HL-60/S4 treated with phorbol 12-myristate 13-acetate at 8.2 ng/mL for 4 days and 3 days (cell line): ENCODE results near the gene C8B.

Source experiments
- in situ Hi-C: fragments of 300-500 bp; cut with MboI; formaldehyde crosslinking; loops from 2 replicates; pipeline ENCODE4 v1.15.0; 2022; ENCODE audit warnings: low sequenced_read_pairs

C8B gene

DNA sequence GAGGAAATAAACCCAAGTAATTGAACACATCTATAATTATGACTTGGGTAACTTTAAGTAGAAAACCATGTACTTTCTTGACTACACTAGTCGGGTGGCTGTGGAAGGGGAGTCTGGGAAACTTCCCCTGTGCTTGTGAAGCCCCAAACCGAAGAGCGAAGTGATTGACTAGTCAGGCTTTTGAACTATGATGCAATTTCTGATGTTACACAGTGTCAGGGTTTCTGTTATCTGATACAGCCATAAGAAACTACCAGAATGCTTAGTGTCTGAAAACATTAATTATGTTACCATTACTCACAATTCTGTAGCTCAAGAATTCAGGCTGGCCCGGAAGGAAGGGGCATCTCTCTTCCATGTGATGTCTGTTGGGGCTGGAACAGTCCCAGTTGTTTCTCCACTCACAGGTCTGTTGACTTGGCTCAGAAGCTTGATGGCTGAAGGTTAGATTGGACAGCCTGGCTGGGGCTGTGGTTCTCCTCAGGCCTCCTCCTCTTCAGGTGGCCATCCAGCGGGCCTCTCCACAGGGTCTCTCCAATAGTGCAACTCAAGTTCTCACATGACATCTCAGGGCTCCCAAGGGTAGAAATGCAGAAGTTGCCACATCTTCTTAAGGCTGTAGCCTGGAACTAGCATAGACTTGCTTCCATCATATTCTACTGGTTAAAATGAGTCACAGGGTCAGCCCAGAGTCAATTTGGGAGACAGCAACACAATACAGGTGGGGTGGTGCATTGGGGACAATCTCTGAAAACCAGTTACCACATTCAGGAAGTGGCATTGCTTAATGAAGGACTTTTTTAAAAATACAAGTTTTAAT is 8.3 kb upstream of the C8B start:
- in situ Hi-C loops: no loop called here

DNA sequence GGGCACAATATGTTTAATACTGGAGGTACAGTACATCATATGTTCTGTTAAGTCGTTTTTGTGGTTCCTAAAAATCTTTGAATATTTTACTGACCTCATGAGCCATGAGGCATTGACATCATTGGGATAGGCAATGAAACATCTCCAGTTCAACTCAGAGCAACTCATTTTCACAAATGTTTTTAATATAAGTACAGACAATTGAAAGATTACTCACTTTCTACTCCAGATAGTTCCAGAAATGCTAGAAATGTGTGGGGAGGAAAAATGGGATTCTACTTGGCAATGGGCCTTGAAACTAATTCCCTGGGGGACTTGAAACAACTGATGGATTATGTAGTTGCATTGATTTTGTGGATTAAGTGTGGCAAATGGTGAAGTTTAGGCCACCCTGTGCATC is 7.2 kb upstream of the C8B start:
- in situ Hi-C loops: no loop called here

DNA sequence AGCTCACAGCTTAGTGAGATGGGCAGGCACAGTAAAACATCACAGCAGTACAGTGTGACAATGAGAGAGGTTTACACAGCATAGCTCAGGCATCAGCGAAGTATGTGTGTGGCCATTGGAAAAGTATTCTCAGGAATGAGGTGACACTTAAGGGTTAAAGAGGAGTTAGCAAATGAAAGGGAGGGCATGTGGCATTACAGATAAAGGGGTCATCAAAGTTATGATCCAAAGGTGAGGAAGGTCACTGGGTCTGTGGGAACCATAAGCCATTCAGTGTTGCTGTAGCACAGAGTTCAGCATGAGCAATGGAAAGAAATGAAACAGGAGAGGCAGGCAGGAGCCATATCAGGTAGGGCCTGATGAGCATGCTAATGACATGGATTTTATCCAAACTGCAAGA is 4.5 kb upstream of the C8B start:
- in situ Hi-C loops: no loop called here

DNA sequence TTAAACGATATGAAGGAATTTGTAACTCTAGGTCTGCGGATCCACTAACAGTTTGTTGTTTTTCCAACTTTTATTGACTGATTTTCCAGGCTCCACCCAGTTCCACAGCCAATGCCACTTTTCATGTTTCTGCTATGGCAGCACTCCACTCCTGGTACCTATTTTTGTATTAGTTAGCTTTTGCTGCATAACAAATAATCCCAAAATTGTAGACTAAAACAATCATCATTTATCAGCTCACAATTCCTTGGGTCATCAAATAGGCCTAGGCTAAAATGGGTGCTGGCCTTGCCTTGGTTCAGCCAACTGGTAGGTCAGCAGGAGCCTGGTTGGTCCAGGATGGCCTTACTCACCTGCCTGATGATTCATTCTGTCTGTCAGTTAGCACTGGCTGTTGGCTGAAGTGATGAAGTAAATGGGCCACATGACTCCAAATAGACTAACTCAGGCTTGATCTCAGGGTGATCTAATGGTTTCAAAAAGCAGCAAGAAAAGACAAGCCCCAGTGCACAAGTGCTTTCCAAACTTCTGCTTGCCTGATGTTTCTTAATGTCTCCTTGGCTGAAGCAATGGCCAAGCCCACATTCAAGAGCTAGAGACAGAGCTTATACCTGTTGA is 3.2 kb upstream of the C8B start:
- in situ Hi-C loops: no loop called here

DNA sequence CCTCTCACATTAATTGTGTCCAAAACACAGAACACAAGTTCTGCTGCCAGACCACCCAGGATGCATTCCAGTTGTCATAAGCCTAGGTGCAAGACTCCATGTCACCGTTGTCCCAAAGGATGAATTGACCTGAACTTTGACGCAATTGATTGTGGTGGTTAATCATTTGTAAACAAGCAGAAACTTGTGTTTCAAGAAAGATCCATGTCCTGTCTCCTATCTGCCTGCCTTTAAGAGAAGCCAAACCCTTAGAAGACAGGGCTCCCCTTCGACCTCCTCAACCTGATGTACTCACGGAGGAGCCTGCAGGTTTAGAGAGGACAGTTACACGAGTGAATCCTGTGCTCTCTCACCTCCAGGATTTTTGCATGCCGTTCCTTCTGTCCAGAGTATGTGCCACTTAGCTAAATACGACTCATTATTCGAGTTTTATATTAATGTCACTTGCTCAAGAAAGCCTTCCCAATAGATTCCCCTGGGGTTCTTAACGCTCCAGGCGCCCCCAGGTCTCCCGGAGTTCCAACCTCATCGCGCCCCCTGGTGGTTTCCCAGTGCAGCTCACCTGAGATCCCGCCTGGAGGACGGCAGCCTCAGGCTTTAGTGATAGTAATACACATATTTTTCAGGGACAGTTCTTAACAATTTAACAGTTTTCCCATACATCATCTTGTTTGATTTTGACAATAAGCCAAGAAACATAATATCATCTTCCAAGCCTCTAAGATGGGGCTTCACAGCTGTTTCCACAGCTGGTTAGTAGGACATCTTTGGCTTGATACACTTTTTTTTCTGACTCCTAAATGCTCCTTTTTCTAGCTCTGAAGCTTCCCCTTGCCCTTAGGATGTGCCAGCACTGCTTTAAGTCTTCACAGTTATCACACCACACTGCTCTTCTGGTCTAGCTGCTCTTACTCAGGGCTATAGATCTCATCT is 2.4 kb upstream of the C8B start:
- in situ Hi-C loops: no loop called here

DNA sequence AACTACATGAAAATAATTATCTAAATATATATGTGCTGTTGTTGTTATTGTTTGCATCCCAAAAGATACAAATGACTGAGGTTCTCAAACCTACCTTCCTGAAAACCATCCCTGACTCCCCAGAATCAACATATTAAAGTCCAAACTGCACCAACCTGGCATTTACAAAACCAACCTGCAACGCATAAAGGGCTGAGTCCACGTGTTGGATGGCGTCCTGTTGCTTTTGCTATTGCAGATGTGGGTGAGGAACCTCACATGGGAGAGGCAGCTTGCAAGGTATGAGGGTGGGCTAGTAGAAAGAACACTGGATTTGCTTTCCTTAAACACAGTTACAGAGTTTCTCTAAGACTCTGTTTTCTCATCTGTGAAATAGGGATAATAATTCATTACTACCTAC is 1.5 kb upstream of the C8B start:
- in situ Hi-C loops: no loop called here

DNA sequence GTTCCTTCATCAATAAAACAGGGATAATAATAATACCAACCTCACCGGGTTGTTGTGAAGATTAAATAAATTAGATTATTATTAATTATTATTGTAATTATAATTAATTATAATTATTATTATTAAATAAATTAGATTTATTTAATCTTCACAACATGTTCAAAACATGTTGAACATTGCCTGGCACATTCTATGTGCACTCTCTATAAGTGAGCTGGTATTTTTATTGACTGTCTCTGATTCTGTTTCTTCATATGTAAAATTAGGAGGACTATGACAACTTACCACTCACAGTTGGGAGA is 834 bp upstream of the C8B start:
- in situ Hi-C loops: no loop called here

DNA sequence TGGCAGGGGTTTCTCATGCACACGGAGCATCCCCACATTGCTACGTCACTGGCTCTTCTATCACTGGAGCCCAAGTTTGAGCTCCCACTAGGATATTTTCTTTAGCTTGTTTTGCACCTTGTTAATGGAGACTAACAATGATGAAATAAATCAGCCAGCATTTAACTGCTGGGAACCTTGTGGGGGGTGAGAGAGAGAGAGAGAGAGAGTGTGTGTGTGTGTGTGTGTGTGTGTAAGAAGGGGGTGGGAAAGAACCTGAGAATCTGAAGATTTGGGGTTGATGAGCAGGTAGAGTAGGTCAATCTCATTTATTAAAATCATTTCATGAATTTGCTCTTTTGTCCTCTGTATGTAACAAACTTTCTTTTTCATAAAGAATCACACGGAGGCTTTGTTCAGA is 624 bp downstream of the C8B start:
- in situ Hi-C loops: no loop called here

DNA sequence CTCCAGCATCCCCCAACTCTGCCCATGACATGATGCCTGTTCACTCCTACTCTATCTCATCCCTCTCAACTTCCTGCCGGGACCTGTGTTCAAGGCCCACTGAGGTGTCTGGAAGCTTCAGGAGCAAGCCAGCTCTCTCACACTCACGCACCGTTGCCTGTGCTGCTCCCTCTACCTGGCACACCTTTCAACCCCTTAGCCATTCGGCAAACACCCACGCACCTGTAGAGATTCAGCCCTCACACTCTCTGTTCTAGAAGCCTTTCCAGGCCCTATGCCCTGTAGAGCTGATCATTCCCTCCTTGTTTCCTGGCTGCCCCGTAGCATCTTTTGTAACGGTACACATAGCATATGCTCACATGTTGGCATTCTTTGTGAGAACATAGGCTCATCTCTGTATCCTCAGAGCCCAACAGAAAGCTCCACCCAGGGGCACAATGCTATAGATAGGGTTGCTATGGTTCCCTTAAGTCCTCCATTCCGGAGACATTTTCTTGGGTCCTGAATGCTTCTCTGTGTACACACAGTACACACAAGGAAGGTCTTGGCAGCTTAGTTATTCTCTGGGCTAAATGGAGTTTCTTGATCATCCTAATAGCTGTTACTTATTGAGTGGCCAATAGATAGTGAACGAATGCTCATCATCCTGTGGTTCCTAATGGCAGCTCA is 1.3 kb downstream of the C8B start:
- in situ Hi-C loops: no loop called here

DNA sequence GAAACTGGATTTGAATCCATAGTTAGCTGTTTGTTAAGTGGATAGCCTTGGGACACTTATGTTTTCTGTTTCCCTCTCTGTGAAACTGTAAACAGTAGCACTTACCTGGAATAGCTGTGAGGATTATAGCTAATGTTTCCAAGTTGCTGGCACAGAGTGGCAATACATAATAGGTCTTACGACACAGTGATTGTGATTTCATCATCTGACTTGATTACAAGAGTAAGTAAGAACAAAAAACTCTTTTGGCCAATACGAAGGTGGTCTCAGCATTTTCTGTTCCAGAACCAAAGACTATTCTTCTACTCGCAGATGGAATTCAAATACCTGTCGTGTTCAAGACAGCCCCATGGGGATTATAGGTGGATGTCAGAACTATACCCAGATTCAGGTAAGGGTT is 2.1 kb downstream of the C8B start:
- in situ Hi-C loops: no loop called here

DNA sequence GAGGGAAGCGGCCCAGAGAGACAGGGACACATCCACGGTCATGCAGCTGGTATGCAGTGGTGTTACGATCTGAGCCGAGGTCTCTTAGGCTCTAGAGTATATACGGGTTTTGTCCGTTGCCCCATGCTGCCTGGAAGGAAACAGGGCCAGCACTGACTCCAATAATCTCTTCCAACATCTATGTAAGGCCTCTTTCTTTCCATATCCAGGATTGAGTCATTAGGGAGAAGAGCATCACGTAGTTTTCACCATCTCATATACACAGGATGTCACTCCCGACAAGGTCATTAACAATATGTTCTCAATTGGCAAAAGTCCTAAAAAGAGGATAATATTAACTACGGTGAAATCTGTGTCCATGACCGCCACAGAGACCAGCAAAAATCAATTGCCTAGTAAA is 4.4 kb downstream of the C8B start:
- in situ Hi-C loops: no loop called here

DNA sequence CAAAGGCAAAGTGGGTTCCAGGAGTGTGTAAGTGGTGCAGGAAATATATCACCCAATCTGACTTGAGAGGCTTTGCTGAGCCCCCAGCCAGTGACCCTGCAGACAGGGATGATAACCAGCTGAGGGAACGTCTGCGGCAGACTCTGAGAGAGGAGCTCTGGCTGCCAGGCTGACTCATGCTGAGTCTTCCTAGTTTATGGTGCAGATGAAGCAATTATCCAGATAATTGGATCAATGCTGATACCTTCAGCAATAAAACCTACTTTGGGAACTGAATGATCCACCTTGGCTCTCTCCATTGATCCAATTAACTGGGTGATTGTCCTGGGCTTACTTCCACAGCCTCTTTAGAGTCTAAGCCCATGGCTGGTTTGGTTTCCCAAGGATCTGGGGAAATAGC is 7.3 kb downstream of the C8B start:
- in situ Hi-C loops: no loop called here

DNA sequence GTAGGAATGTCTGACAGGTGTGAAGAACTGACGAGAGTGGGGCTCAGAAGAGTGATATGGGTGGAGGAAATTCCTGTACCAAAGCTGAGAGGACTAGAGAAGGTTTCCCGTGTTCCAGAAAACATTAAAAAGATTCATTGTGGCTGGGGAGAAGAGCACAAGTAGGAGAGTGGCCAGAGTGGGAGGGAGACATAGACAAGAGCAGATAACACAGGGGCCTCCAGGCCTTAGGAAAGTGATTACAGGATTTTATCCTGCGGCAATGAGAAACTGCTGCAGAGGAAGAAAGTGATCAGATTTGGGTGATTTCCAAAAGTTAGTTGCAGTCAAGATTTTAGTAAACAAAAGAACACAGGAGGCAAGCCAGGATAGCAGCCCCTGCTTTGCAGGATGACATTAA is 7.9 kb downstream of the C8B start:
- in situ Hi-C loops: no loop called here

DNA sequence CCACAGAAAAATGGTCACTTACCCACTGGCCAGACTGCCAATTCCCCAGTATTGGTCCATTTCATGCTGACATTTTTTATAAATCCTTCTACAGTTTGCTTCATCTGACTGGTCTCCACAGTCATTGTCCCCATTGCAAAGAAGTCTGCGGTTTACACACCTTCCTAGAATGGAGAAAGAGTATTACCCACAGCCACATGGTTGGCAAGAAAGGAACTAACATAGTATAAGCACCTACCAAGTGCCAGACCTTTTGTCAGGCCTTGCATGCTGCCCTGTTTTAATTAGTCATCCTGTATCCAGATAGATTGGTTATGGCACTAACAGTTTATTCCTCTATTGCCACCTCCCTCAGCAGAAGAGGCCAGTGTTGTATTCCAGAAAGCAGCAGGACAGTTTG is 11.2 kb downstream of the C8B start:
- in situ Hi-C loops: no loop called here

DNA sequence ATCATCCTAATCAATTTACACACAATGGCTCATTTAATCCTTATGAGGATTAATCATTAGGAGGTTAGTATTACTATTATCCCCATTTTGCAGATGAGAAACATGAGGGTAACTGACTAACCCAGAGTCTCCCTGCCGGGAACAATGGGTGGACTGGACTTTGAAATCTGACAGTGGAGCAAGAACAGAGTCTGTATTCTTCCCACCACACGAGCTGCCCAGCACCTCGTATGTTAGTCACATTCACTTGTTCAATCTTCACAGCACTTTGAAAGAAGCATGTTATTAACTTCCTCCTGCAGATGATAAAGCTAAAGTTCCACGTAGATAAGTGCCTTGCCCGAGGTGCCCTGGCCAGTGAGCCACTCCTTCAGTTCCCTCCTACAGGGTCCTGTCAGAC is 12.4 kb downstream of the C8B start:
- in situ Hi-C loops: no loop called here

DNA sequence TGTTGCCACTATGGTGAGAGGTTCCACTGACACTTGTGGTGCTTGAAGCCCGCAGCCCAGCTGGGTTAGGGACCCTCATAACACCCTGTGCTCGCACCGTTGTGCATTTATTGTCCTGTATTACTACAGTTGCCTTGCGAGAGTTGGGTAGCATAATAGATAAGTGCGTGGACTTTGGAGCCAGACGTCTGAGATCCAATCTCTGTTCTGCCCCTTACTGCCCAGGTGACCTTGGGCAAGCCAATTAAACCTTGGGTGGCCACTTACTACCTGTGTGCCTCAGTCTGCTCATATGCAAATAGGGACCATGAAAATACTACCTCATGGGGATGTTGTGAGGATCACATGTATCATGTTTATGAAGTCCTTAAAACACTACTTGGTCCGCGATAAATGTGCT is 13.3 kb downstream of the C8B start:
- in situ Hi-C loops: no loop called here

DNA sequence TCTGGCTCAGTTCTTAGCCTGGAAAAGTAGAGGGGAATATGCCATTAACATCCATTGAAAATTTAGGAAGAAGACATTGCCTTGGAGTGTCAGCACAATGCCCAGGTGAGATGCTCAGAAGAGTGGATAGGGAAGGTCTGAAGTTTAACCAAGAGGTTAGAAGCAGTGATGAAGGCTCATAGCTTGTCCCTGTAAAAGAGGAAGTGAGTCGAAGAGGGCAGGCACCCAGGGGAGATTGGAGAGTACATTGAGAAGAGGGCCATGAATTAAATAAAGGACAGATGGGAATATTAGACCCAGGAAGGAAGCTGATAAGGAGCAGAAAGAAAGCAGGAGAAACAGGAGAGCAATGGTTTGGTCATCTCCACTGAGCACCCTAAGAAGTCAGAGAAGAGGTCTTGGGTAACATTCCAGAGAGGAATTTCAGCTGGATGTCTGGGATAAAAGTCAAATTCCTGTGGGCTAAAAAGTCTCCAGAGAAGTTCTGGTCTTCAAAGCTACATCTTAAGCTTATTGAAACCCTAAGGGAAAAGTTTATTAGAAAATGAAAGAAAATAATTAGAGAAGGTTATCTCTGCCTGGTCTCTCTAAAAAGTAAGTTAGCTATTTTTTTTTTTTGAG is 17.3 kb downstream of the C8B start:
- in situ Hi-C loops: no loop called here

DNA sequence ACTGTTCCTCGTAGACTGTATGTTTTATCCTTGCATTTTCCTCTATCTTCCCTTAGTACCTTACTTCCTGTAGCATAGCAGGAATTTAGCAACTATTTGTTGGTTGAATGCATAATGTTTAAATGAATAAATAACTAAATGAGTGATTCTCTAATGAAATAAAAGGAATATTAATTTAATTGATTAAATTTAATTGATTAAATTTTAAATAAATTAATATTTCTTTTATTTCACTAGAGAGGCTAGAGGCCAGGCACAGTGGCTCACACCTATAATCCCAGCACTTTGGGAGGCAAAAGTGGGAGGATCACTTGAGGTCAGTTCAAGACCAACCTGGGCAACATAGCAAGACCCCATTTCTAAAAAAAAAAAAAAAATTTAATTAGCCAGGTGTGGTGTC is 25.8 kb downstream of the C8B start:
- in situ Hi-C loops: no loop called here

DNA sequence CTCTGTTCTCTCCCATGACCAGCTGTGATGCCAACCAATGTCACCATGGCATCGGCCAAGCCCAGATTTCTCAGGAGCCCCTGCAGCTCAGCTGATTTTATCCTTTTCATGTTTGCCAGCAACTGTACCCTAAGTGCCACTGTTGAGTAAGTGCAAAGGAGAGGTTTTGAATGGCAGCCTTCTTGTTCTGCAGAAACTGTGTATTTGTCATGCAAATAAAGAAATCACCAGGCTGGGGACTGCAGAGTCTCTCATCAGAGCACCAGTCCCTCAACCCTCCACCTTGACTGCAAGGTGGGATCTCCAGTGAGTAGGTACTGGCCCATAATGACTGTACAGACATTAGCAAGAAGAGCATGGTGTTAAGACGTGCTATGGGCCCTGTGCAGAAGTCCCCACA is 26.6 kb downstream of the C8B start:
- in situ Hi-C loops: no loop called here

DNA sequence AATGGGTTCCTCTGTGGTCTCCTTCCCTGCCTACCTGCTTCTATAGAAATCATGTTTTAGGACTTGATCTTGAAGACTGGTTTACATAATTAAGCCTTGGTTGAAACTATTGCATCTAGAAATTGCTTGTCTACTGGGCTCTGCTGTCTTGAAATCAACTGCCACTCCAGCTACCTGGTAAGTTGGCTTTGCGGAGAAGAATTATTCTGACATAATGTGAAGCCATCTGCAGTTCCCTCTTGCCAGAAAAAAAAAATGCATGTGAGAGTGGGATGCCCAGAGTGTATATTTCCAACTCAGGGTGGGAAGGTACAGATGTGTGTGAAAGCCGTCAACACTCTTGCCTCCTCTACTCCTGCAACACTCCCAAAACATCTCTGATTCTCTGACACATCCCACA is 27.2 kb downstream of the C8B start:
- in situ Hi-C loops: no loop called here

DNA sequence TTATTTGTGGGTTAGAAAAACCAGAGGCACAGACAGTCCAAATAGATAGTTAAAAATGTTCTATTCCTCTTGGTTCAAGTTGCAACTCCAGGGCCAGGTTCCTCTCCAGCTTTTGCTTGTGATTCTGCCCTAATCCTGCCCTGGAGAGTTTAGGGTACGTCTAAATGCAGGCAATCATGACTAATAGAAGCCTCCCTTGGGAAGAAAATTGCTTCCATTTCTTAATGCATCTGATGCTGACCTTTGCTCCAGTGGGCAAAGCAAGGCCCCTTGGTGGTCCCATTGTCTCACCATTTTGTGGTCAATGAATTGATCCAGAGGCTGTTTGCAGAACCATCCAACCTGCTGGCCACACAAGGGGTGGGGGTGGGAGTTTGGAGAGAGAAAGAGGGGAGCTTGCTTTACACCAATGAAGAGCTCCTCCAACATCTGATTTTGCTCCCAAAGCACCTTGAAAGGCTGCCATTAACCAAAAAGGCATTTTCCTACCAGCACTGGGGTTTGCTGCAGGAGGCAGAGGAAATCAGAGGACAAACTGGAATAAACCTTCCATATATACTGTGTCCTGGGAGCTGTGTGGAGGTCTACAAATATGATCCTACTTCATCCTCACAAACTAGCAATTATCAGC is 31.3 kb downstream of the C8B start:
- in situ Hi-C loops: no loop called here
